ENCODE measurements around the gene EHMT1.

The EHMT1 gene

DNA sequence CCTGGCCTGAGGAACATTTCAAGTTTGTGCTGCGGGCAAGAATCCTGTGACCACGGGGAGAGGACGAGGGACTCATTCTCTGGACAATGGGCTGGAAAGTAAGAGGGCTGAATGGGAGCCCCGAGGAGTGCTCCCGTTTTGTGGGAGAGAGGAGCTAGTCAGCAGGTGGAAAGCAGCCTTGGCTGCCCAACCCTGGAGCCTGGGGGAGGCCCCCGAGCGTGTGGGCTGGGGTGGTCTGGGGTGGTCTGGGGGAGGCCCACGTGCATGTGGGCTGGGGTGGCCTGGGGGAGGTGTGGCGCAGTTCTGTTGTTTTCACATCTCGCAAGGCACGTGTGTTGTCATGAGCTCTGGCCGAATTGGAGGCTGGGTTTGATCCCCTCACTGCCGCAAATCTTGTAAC lies 27.5 kb downstream of the EHMT1 start:
- DNase-seq (ENCODE audit: low read depth in 2 of 2) = no peak

DNA sequence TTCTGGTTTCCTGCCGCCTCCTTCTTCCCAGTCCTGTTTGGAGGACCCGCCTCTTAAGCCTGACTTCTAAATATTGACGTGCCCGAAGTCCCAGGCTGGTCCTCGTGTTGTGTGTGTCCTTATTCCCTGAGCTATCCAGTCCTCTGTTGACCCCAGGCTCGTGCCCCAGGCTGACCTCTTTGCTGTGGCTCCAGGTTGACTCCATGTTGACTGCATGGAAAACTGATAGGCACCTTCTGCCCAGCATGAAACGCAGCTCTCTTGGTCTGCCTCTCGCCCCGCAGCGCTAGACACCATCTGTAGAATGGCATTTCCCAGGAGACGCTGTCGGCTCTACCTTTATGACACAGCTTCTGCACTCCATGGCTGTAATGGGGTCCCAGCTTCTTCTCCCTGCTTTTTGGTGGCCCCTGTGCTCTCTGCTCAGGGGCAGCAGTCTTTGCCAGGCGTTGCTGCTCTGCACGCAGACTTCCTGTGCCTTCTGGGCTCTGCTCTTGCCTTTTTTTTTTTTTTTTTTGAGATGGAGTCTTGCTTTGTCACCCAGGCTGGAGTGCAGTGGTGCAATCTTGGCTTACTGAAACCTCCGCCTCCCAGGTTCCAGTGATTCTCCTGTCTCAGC lies 28.4 kb downstream of the EHMT1 start:
- DNase-seq (ENCODE audit: low read depth in 2 of 2) = no peak

- no peak for DNase-seq (ENCODE audit: low read depth in 2 of 2)
Measured at GRCh38 chr9:137648396-137648795, 29.6 kb downstream of the EHMT1 start.

- no peak for DNase-seq (ENCODE audit: low read depth in 2 of 2)
Measured at GRCh38 chr9:137649553-137649952, 30.7 kb downstream of the EHMT1 start.

DNA sequence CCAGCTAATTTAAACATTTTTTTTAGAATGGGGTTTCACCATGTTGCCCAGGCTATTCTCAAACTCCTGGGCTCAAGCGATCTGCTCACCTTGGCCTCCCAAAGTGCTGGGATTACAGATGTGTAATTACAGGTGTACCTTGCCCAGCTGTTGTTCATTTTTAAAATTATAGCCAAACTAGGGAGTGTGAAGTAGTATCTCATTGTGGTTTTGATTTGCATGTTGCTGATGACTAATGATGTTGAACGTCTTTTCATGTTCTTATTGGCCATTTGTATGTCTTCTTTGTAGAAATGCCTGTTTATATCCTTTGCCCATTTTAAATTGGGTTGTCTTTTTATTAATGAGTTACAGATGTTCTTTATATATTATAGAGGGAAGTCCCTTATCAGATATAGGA lies 31.5 kb downstream of the EHMT1 start:
- no peak for DNase-seq (ENCODE audit: low read depth in 2 of 2)

- no peak for DNase-seq (ENCODE audit: low read depth in 2 of 2)
Measured at GRCh38 chr9:137650779-137651178, 32.0 kb downstream of the EHMT1 start.

DNA sequence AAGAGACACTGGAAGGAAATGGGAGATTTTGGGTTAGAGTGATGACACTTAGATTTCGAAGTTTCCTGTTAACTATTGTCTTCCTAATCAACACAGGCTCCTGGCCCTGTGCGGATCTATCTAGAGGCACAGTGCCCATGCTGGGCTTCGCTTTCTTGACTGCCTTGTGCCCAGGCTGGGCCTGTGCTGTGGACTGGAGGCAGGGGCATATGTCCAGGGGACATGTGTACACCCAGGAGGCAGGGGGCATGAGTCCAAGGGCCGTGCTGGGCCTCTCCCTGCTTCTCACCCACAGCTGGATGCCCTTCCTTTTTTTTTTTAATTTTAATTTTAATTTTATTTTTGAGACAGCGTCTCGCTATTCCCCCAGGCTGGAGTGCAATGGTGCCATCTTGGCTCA lies 37.6 kb downstream of the EHMT1 start:
- no peak for DNase-seq (ENCODE audit: low read depth in 2 of 2)

DNA sequence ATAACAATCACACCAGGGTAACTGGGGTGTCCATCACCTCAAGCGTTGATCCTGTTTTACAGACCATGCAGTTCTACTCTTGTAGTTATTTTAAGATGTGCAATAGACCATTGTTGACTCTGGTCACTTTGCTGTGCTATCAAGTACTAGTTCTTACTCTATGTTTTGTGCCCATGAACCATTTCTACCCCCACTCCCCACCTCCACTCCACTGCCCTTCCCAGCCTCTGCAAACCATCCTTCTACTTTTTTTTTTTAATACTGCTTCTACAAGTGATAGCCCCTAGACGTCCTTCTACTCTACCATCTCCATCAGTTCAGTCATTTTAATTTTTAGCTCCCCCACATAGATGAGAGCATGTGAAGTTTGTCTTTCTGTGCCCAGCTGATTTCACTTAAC lies 38.8 kb downstream of the EHMT1 start:
- no peak for DNase-seq (ENCODE audit: low read depth in 2 of 2)

GRCh38 chr9:137658781-137659180 lies 40.0 kb downstream of the EHMT1 start:
- DNase-seq (ENCODE audit: low read depth in 2 of 2) = no peak

DNA sequence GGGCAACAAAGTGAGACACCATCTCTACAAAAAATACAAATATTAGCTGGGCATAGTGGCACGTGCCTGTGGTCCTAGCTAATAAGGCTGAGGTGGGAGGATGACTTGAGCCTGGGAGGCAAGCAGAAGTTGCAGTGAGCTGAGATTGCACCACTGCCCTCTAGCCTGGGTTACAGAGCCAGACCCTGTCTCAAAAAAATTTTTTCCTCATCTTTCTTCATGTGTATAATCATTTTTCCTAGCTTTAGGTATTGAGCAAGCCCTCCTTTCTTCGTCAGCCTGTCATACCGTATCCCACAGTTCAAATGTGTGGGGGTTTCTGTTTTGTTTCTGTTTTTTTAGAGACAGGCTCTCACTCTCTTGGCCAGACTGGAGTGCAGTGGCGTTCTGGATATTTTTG lies 41.3 kb downstream of the EHMT1 start:
- no peak for DNase-seq (ENCODE audit: low read depth in 2 of 2)

- no peak for DNase-seq (ENCODE audit: low read depth in 2 of 2)
Measured at GRCh38 chr9:137663584-137663983, 44.8 kb downstream of the EHMT1 start.

DNA sequence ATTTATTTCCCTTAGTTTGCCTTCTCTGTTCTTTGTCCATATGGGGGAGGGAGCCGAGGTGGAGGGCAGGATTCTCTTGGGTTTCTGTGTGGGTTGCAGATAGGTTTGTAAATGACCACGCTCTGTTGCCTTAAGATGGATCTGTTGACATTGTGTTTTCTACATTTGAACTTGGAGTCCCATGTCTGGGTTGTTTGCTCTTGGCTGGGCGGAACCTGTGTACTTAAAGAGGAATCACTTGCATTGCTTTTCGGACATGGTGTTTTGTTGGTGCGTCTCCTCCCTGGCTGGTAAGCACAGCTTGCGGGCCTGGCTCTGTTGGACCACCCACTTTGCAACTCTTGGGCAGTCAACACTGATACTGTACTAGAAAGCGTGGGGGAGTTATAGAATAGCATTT lies 45.9 kb downstream of the EHMT1 start:
- no peak for DNase-seq (ENCODE audit: low read depth in 2 of 2)

DNA sequence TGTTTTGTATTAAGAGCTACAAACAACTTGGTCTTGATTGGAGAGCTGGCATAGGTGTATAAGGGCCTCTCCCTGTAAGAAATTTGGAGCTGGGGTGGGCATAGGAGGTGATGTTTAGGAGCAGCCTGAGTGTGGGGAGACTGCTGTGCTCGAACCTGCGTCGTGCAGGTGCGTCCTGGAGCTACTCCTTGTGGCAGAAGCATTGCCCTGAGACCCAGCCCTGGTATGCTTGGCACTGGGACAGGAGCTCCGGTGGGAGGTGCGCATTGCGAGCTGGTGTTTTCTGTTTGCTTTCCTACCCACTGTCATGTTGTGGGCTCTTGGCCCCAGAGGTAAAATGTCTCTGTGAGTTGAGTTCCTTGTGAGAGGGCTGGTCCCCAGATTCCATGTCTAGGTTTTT lies 46.4 kb downstream of the EHMT1 start:
- DNase-seq (ENCODE audit: low read depth in 2 of 2) = no peak

DNA sequence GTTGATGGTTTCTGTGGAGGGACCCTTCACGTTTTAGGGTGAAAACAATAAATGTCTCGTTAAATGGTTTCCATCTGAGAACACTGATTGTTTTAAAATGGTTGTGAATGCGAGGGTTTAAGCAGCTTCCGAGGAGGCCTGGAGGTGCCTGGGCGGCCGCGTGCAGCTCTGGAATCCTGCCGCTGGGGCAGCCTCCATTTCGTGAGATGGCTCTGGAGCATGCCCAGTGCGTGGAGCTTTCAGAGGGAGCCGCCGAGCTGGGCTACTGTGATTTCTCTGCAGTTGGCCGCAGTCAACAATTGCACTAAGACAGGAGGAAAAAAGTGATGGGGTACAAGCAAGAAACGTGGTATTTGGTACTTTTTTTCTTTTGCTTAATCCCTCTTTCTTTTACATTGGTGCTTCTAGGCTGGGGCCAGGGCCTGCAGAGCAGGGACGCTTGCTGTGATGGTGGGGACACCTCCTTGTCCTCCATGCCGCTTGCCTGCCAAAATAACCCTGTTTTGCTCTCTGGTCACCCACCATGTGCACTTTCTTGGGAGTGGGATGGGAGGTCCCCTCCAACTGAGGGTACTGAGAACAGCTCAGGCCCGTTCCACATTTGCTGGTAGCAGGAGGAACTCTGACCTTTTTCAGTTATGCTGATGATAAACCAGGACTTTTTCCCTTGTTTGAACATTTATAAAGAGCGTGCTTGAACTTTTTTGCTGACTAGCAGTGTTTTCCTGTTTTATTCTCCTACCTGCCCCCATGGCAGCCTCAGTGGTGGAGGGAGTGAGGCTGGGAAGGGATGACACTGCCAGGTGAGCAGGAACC lies 47.1 kb downstream of the EHMT1 start:
- DNase-seq (ENCODE audit: low read depth in 2 of 2) = no peak

- no peak for DNase-seq (ENCODE audit: low read depth in 2 of 2)
Measured at GRCh38 chr9:137666513-137666822, 47.7 kb downstream of the EHMT1 start.

DNA sequence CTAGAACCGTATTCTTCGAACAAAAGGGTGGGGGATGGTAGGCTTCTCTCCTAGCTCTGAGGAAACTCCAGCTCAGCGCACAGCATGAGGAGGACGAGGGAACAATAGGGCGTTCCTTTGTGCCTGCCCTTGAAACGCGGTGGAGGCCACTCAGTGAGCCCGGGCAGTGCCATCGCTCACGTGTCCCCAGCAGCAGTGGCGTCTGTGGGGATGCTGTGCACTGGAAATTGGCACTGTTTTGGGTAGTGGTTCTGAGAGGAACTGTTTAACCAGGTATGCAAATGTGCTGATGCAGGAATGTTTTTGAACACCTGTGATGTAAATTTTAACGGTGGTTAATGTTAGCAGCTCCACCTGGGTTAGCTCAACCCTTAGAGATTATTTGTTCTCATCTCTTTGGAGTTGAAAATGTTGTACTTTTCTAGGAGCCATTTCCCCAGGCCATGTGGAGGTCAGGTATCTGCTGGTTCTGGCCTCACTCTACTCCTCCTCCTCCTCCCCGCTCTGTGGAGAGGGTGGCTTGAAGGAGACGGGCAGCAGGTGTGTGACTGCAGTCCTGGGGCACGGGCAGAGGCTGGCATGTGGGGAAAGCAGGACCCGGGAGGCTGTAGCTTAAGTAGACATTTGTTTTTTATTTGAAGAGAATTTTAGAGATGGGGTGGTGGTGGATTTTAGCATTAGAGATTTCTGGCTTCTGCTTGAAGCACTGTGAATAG lies 48.3 kb downstream of the EHMT1 start:
- no peak for DNase-seq (ENCODE audit: low read depth in 2 of 2)

DNA sequence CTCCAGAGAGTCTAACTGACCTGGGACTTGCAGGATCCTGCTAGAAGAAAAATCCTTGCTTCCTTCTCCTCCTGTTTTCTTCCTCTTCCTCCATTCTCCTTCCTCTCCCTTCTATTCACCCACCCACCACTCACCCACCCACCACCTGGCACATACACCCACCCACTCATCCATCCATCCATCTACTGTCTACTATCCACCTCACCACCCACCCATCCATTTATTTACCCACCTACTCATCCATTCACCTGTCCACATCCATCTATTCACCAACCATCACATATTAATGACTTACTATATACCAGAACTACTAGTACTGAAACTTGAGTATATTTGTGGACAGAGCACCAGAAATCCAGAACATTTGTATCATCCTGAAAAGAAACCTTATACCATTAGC lies 49.4 kb downstream of the EHMT1 start:
- no peak for DNase-seq (ENCODE audit: low read depth in 2 of 2)

DNA sequence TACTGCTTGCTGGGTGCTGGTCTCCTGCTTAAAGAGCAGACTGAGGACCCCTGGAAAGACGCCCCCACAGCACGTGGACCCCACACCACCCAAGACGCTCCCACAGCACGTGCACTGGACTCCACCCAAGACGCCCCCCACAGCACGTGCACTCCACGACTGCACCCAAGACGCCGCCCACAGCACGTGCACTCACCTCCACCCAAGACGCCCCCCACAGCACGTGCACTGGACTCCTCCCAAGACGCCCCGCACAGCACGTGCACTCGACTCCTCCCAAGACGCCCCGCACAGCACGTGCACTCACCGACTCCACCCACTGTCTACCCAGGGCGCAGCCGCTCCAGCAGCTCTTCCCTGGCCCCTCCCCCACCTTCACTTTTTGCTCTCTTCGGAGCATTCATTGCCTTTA lies 50.5 kb downstream of the EHMT1 start:
- DNase-seq (ENCODE audit: low read depth in 2 of 2) = no peak

- DNase-seq (ENCODE audit: low read depth in 2 of 2) = no peak
Measured at GRCh38 chr9:137670391-137671195, 51.8 kb downstream of the EHMT1 start.

- DNase-seq (ENCODE audit: low read depth in 2 of 2) = no peak
Measured at GRCh38 chr9:137671196-137671538, 52.4 kb downstream of the EHMT1 start.

- no peak for DNase-seq (ENCODE audit: low read depth in 2 of 2)
Measured at GRCh38 chr9:137671721-137672120, 52.9 kb downstream of the EHMT1 start.
